Osteoblast (primary cell): Measurements from ENCODE around the gene CCDC7. TPM values are rescaled to one million over a fixed set of nuclear protein-coding genes. Genes with fewer than 3 reads are reported as not detected.
"Not testable (repeated sequence)": the region's sequence is repeated elsewhere in the genome, so short reads cannot be mapped to it uniquely, and the experiment has no call there.

Experiments
- DNase-seq: peaks from one replicate; pipeline ENCODE4 v3.0.0; 2011; ENCODE audit warnings: low spot score, mixed read lengths; ENCODE audit not compliant: insufficient read length; ENCODE audit errors: missing footprints
- H2AFZ ChIP-seq: 2 replicates; pipeline ENCODE4 v1.6.0; 2011; ENCODE audit warnings: mild to moderate bottlenecking, low read length
- H3K27ac ChIP-seq: 2 replicates; pipeline ENCODE4 v1.5.1; 2011; ENCODE audit warnings: mild to moderate bottlenecking, low read depth, low read length, moderate library complexity
- H3K27me3 ChIP-seq: 2 replicates; pipeline ENCODE4 v1.6.0; 2012; ENCODE audit warnings: mild to moderate bottlenecking, control low read depth, inconsistent platforms, low read length, moderate library complexity; ENCODE audit not compliant: insufficient read depth
- H3K36me3 ChIP-seq: 2 replicates; pipeline ENCODE4 v1.5.1; 2011; ENCODE audit warnings: mild to moderate bottlenecking, low read length, control low read depth, moderate library complexity; ENCODE audit not compliant: insufficient read depth
- H3K4me1 ChIP-seq: 2 replicates; pipeline ENCODE4 v1.5.1; 2011; ENCODE audit warnings: mild to moderate bottlenecking, low read length, control low read depth, moderate library complexity; ENCODE audit not compliant: insufficient read depth
- H3K4me2 ChIP-seq: 2 replicates; pipeline ENCODE4 v1.6.0; 2011; ENCODE audit warnings: mild to moderate bottlenecking, low read length; ENCODE audit not compliant: insufficient read depth
- H3K4me3 ChIP-seq: fragments of 200-600 bp; sonication (generic); 3 replicates; pipeline ENCODE4 v1.5.1; 2012; ENCODE audit warnings: mild to moderate bottlenecking, low read length, inconsistent platforms; ENCODE audit not compliant: insufficient read depth
- H3K79me2 ChIP-seq: 2 replicates; pipeline ENCODE4 v1.6.0; 2012; ENCODE audit warnings: mild to moderate bottlenecking, low read length, control low read depth, inconsistent platforms; ENCODE audit not compliant: insufficient read depth
- H3K9me3 ChIP-seq: 2 replicates; pipeline ENCODE4 v1.5.1; 2011; ENCODE audit warnings: low read depth, low read length, control low read depth
- H4K20me1 ChIP-seq: 2 replicates; pipeline ENCODE4 v1.6.0; 2012; ENCODE audit warnings: mild to moderate bottlenecking, low read length, control low read depth; ENCODE audit not compliant: insufficient read depth
- total RNA-seq: library from RNA; depleted of rRNA; stranded (reverse); fragments of >200 nt; gene quantifications from 2 replicates; pipeline ENCODE4 v1.2.3, GENCODE V29; 2012
- TF ChIP-seq, protein P1 (sequence below): IDR thresholded peaks from 2 replicates; pipeline ENCODE4 v1.5.1; 2011; ENCODE audit warnings: mild to moderate bottlenecking, low read depth, low read length, moderate library complexity; ENCODE audit errors: extremely low read depth

Gene CCDC7
- total RNA-seq, 1 donor: 22.4 TPM

GRCh38 chr10:32650246-32650655 is 204.3 kb downstream of the CCDC7 start:
- no peak for DNase-seq
- Histone ChIP-seq H3K27me3 (no peaks in the 10 kb centered on the region), H3K36me3 (no peaks in the 10 kb centered on the region), H3K4me2 (no peak overlapping the region), H3K4me1 (no peaks in the 10 kb centered on the region), H3K79me2 (no peaks in the 10 kb centered on the region), H2AFZ (no peak overlapping the region), H3K27ac (no peak overlapping the region), H3K4me3 (no peak overlapping the region), H4K20me1 (peaks cover 4% of the 10 kb centered on the region), H3K9me3 (no peaks in the 10 kb centered on the region)
- TF ChIP-seq, protein P1, sequence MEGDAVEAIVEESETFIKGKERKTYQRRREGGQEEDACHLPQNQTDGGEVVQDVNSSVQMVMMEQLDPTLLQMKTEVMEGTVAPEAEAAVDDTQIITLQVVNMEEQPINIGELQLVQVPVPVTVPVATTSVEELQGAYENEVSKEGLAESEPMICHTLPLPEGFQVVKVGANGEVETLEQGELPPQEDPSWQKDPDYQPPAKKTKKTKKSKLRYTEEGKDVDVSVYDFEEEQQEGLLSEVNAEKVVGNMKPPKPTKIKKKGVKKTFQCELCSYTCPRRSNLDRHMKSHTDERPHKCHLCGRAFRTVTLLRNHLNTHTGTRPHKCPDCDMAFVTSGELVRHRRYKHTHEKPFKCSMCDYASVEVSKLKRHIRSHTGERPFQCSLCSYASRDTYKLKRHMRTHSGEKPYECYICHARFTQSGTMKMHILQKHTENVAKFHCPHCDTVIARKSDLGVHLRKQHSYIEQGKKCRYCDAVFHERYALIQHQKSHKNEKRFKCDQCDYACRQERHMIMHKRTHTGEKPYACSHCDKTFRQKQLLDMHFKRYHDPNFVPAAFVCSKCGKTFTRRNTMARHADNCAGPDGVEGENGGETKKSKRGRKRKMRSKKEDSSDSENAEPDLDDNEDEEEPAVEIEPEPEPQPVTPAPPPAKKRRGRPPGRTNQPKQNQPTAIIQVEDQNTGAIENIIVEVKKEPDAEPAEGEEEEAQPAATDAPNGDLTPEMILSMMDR: peak; percentile 38

DNA sequence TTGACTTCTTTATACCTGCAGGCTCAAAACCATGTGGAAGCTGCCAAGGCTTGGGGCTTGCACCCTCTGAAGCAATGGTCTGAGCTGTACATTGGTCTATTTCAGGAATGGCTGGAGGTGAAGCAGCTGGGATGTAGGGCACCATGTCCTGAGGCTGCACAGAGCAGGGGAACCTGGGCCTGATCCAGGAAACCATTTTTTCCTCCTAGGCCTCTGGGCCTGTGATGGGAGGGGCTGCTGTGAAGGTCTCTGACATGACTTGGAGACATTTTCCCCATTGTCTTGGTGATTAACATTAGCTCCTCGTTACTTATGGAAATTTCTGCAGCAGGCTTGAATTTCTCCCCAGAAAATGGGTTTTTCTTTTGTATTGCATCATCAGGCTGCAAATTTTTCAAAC is 211.5 kb downstream of the CCDC7 start:
- H3K27me3 ChIP-seq, DNase-seq: not testable (repeated sequence)

GRCh38 chr10:32661346-32661745 is 215.4 kb downstream of the CCDC7 start:
- Histone ChIP-seq H3K79me2 (no peaks in the 10 kb centered on the region), H3K4me1 (no peaks in the 10 kb centered on the region), H3K27me3 (no peaks in the 10 kb centered on the region), H2AFZ (no peak overlapping the region), H3K27ac (no peak overlapping the region), H3K36me3 (no peaks in the 10 kb centered on the region), H3K4me3 (no peak overlapping the region), H3K9me3 (no peaks in the 10 kb centered on the region), H4K20me1 (no peaks in the 10 kb centered on the region), H3K4me2 (no peak overlapping the region)
- DNase-seq: no peak
- TF ChIP-seq, protein P1: no peak

More for the DNA sequence above, 211.5 kb downstream of the CCDC7 start:
- H3K36me3 ChIP-seq, H3K27ac ChIP-seq, H3K4me3 ChIP-seq, H3K4me1 ChIP-seq, H3K4me2 ChIP-seq, H4K20me1 ChIP-seq, H3K9me3 ChIP-seq, H3K79me2 ChIP-seq, H2AFZ ChIP-seq: not testable (repeated sequence)

- Histone ChIP-seq H3K79me2 (no peaks in the 10 kb centered on the region), H3K27ac (no peak overlapping the region), H4K20me1 (no peaks in the 10 kb centered on the region), H2AFZ (no peak overlapping the region), H3K27me3 (no peaks in the 10 kb centered on the region), H3K9me3 (no peaks in the 10 kb centered on the region), H3K4me1 (no peaks in the 10 kb centered on the region), H3K36me3 (no peaks in the 10 kb centered on the region), H3K4me3 (no peak overlapping the region), H3K4me2 (no peak overlapping the region)
- TF ChIP-seq, protein P1: no peak
- no peak for DNase-seq
Measured at GRCh38 chr10:32680803-32681557, 235.0 kb downstream of the CCDC7 start.
